ENCODE data around the gene TTC28.

Gene TTC28

GRCh38 chr22:28711820-28712777, 32.5 kb upstream of the TTC28 start:
- TF ChIP-seq, protein P1, sequence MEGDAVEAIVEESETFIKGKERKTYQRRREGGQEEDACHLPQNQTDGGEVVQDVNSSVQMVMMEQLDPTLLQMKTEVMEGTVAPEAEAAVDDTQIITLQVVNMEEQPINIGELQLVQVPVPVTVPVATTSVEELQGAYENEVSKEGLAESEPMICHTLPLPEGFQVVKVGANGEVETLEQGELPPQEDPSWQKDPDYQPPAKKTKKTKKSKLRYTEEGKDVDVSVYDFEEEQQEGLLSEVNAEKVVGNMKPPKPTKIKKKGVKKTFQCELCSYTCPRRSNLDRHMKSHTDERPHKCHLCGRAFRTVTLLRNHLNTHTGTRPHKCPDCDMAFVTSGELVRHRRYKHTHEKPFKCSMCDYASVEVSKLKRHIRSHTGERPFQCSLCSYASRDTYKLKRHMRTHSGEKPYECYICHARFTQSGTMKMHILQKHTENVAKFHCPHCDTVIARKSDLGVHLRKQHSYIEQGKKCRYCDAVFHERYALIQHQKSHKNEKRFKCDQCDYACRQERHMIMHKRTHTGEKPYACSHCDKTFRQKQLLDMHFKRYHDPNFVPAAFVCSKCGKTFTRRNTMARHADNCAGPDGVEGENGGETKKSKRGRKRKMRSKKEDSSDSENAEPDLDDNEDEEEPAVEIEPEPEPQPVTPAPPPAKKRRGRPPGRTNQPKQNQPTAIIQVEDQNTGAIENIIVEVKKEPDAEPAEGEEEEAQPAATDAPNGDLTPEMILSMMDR (IDR thresholded peaks at IDR 0.05; ENCODE audit: low read depth, low read length, missing control alignments): no peak
- no peak overlapping the region for H3K4me3 ChIP-seq (ENCODE audit: low read depth, low read length)
- no peak for DNase-seq (ENCODE audit: low read depth)

- TF ChIP-seq, protein P1 (IDR thresholded peaks at IDR 0.05; ENCODE audit: low read depth, low read length, missing control alignments): no peak
- no peak overlapping the region for H3K4me3 ChIP-seq (ENCODE audit: low read depth, low read length)
- DNase-seq (ENCODE audit: low read depth): no peak
Measured at GRCh38 chr22:28711341-28711740, 31.7 kb upstream of the TTC28 start.

GRCh38 chr22:28710576-28711191, 31.0 kb upstream of the TTC28 start:
- DNase-seq (ENCODE audit: low read depth): no peak
- no peak overlapping the region for H3K4me3 ChIP-seq (ENCODE audit: low read depth, low read length)
- TF ChIP-seq, protein P1 (IDR thresholded peaks at IDR 0.05; ENCODE audit: low read depth, low read length, missing control alignments): no peak

- TF ChIP-seq, protein P1 (IDR thresholded peaks at IDR 0.05; ENCODE audit: low read depth, low read length, missing control alignments): no peak
- H3K4me3 ChIP-seq (ENCODE audit: low read depth, low read length): no peak overlapping the region
- DNase-seq (ENCODE audit: low read depth): no peak
Measured at GRCh38 chr22:28710107-28710506, 30.5 kb upstream of the TTC28 start.

DNA sequence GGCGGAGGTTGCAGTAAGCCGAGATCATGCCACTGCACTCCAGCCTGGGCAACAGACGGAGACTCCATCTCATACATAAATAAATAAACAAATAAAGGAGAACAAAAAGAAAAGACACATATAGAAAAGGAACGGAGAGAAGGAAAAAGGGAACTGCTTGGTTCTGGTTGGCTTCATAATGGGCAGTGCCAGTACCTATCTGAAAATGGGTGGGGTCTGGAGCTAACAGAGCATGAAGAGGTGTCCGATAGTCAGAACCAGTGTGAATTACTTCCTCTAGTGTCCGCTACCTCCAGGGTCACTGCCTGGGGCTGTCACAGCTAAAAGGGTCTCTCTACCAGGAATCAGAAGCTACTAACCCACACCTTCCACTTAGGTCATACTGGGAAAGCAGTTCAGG, 27.2 kb upstream of the TTC28 start:
- TF ChIP-seq, protein P1 (IDR thresholded peaks at IDR 0.05; ENCODE audit: low read depth, low read length, missing control alignments): no peak
- DNase-seq (ENCODE audit: low read depth): peak; percentile 8
- H3K4me3 ChIP-seq (ENCODE audit: low read depth, low read length): no peak overlapping the region

- H3K4me3 ChIP-seq (ENCODE audit: low read depth, low read length): no peak overlapping the region
- TF ChIP-seq, protein P1 (IDR thresholded peaks at IDR 0.05; ENCODE audit: low read depth, low read length, missing control alignments): no peak
- DNase-seq (ENCODE audit: low read depth): no peak
Measured at GRCh38 chr22:28703436-28703835, 23.8 kb upstream of the TTC28 start.
